Activated B cell treated with CpG ODN at 0.5 μM for 24 hours (primary cell): ENCODE results near the gene XBP1. TPM values are rescaled to one million over a fixed set of nuclear protein-coding genes. Genes with fewer than 3 reads are reported as not detected.
"Not testable (repeated sequence)": the region's sequence is repeated elsewhere in the genome, so short reads cannot be mapped to it uniquely, and the experiment has no call there.

Experiments used
- ATAC-seq: fragments of 200-7000 bp; cut with Tn5 transposase; one replicate; pipeline ENCODE4 v1.10.0; 2021; ENCODE audit warnings: low read depth, mild to moderate bottlenecking, moderate library complexity
- CTCF ChIA-PET: fragments of 350-600 bp; sonication (Branson Sonifier 250); formaldehyde crosslinking; loops from one replicate; lab custom pipeline; 2021; ENCODE audit warnings: antibody characterized with exemption; lab: Charles Lee
- POLR2A ChIA-PET: fragments of 350-600 bp; sonication (Branson Sonifier 250); formaldehyde crosslinking; loops from one replicate; lab custom pipeline; 2021; ENCODE audit warnings: antibody characterized with exemption; lab: Charles Lee
- DNase-seq: peaks from one replicate; pipeline ENCODE4 v3.0.0; 2022
- H3K27ac Mint-ChIP-seq: one replicate; pipeline ENCODE4 v1.8.0; 2020; ENCODE audit warnings: mixed read lengths
- H3K27me3 Mint-ChIP-seq: one replicate; pipeline ENCODE4 v1.8.0; 2021; ENCODE audit warnings: mixed read lengths
- H3K36me3 Mint-ChIP-seq: one replicate; pipeline ENCODE4 v1.8.0; 2021; ENCODE audit warnings: low read depth, mixed read lengths
- H3K4me1 Mint-ChIP-seq: one replicate; pipeline ENCODE4 v1.8.0; 2021; ENCODE audit warnings: mixed read lengths
- H3K4me3 Mint-ChIP-seq: one replicate; pipeline ENCODE4 v1.8.0; 2020; ENCODE audit warnings: mild to moderate bottlenecking, mixed read lengths
- H3K9me3 Mint-ChIP-seq: one replicate; pipeline ENCODE4 v1.8.0; 2020; ENCODE audit warnings: mixed read lengths
- CTCF ChIP-seq: fragments of 200-600 bp; IDR thresholded peaks from one replicate; pipeline ENCODE4 v1.8.0; 2022; ENCODE audit warnings: antibody characterized with exemption, mild to moderate bottlenecking
- intact Hi-C: fragments of 100-400 bp; cut with micrococcal nuclease; formaldehyde crosslinking; loops from one replicate; pipeline ENCODE4 v1.15.1; 2024
- total RNA-seq: library from RNA; stranded (reverse); gene quantifications from 2 replicates; pipeline ENCODE4 v1.2.3, GENCODE V29; 2022

Gene XBP1
- total RNA-seq, 1 donor from 2014 or later: 57.7 TPM

- Mint-ChIP-seq H3K4me3 (no peak overlapping the region), H3K27ac (no peak overlapping the region), H3K4me1 (peaks cover 16% of the 10 kb centered on the region), H3K36me3 (peaks cover 12% of the 10 kb centered on the region), H3K9me3 (peaks cover 1% of the 10 kb centered on the region), H3K27me3 (no peaks in the 10 kb centered on the region)
- no peak for DNase-seq
- POLR2A ChIA-PET: no interaction called here
- intact Hi-C loops: no loop called here
- CTCF ChIA-PET: no interaction called here
- no peak for ATAC-seq
- TF ChIP-seq CTCF: no peak
These were observed 30.8 kb downstream of the XBP1 start for GRCh38 chr22:28769394-28770085.

GRCh38 chr22:28768701-28769393 lies 31.5 kb downstream of the XBP1 start:
- Mint-ChIP-seq H3K36me3 (peaks cover 9% of the 10 kb centered on the region), H3K27me3 (no peaks in the 10 kb centered on the region), H3K4me3 (no peak overlapping the region), H3K4me1 (peaks cover 10% of the 10 kb centered on the region), H3K27ac (no peak overlapping the region), H3K9me3 (peaks cover 1% of the 10 kb centered on the region)
- intact Hi-C loops: no loop called here
- TF ChIP-seq CTCF: no peak
- CTCF ChIA-PET: no interaction called here
- DNase-seq (no peak), ATAC-seq (no peak)
- POLR2A ChIA-PET: no interaction called here

GRCh38 chr22:28766628-28767027 lies 33.7 kb downstream of the XBP1 start:
- H3K4me1 Mint-ChIP-seq: peaks cover under 1% of the 10 kb centered on the region
- H3K36me3 Mint-ChIP-seq: no peaks in the 10 kb centered on the region
- no peaks in the 10 kb centered on the region for H3K27me3 Mint-ChIP-seq
- no peak for TF ChIP-seq CTCF
- ATAC-seq: no peak
- peaks cover 1% of the 10 kb centered on the region for H3K9me3 Mint-ChIP-seq
- H3K27ac Mint-ChIP-seq: no peak overlapping the region
- intact Hi-C loops: no loop called here
- H3K4me3 Mint-ChIP-seq: no peak overlapping the region
- POLR2A ChIA-PET: no interaction called here
- CTCF ChIA-PET: no interaction called here
- DNase-seq: no peak

- not testable (repeated sequence) for H3K27ac Mint-ChIP-seq, H3K27me3 Mint-ChIP-seq, ATAC-seq
These were observed 38.4 kb downstream of the XBP1 start for GRCh38 chr22:28762000-28762399.

DNA sequence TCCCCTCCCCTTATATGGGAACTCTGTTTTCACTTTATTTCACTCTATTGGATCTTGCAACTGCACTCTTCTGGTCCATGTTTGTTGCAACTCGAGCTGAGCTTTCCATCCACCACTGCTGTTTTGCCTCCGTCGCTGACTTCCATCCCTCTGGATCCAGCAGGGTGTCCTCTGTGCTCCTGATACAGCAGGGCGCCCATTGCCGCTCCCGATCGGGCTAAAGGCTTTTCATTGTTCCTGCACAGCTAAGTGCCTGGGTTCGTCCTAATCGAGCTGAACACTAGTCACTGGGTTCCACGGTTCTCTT lies 39.0 kb downstream of the XBP1 start:
- ATAC-seq (no peak), DNase-seq (no peak)
- ChIA-PET POLR2A (interaction anchor here (0.7 to 2.6 kb wide), 4 partner anchors 11 to 160 kb away, joined by 3 to 13 read pairs (median 6); partner anchors contain the start of genes CCDC117 and XBP1), CTCF (no interaction called here)
- intact Hi-C loops: no loop called here
- Mint-ChIP-seq H3K36me3 (peaks cover 9% of the 10 kb centered on the region), H3K27ac (no peak overlapping the region), H3K4me1 (peaks cover 21% of the 10 kb centered on the region), H3K27me3 (no peaks in the 10 kb centered on the region), H3K9me3 (no peaks in the 10 kb centered on the region), H3K4me3 (peak overlapping the region; percentile 29)
- no peak for TF ChIP-seq CTCF

More at GRCh38 chr22:28762000-28762399, 38.4 kb downstream of the XBP1 start:
- H3K36me3 Mint-ChIP-seq, intact Hi-C loops, DNase-seq, H3K4me3 Mint-ChIP-seq, POLR2A ChIA-PET, CTCF ChIA-PET, H3K9me3 Mint-ChIP-seq: not testable (repeated sequence)
- peaks cover 21% of the 10 kb centered on the region for H3K4me1 Mint-ChIP-seq
